HCT116 (cell line): ENCODE data around the gene RAI14. TPM values are rescaled to one million over a fixed set of nuclear protein-coding genes. Genes with fewer than 3 reads are reported as not detected.

Experiments
- ATAC-seq: fragments of 200-7000 bp; cut with Tn5 transposase; 2 replicates; pipeline ENCODE4 v1.9.1; 2020; ENCODE audit warnings: mild to moderate bottlenecking, moderate library complexity
- BruUV-seq: library from RNA; stranded (reverse); fragments of 400-500 nt; replicated peaks from 2 replicates; lab custom pipeline; 2021; lab: Mats Ljungman, UMichigan
- CTCF ChIA-PET: fragments of 300-600 bp; sonication (Branson Sonifier 250); formaldehyde crosslinking; loops from one replicate; lab custom pipeline; 2021; ENCODE audit warnings: antibody characterized with exemption; lab: Charles Lee
- POLR2A ChIA-PET: fragments of 300-600, 350-600 bp; sonication (Branson Sonifier 250); formaldehyde crosslinking; loops from one replicate; lab custom pipeline; 2021; ENCODE audit warnings: antibody characterized with exemption; lab: Charles Lee
- RAD21 ChIA-PET, 2 experiments: fragments of 300-600 bp; sonication (Branson Sonifier 250); formaldehyde crosslinking; loops; one replicate each; lab custom pipeline; 2023; ENCODE audit warnings: low total read pairs in 2 of 2; ENCODE audit not compliant: uncharacterized antibody in 2 of 2, unreplicated experiment in 2 of 2, low non-redundant PET in 1 of 2; lab: Charles Lee
- DNase-seq: peaks from one replicate; pipeline ENCODE4 v3.0.0-alpha.2; 2010; ENCODE audit warnings: low read depth, low spot score
- H2AFZ ChIP-seq: fragments of 200-600 bp; shearing (Covaris generic), sonication (generic); 2 replicates; pipeline ENCODE4 v1.6.1; 2017; ENCODE audit warnings: low read depth, mixed run types, mixed read lengths, antibody characterized with exemption, low read length; ENCODE audit not compliant: poor library complexity, severe bottlenecking
- H3K27ac ChIP-seq: 2 replicates; pipeline ENCODE4 v1.5.1; 2012; ENCODE audit warnings: low read depth, low read length
- H3K27me3 ChIP-seq: fragments of 200-600 bp; sonication (generic); 2 replicates; pipeline ENCODE4 v1.6.1; 2016; ENCODE audit warnings: mixed run types, low read length, mixed read lengths; ENCODE audit not compliant: insufficient read depth
- H3K36me3 ChIP-seq, 2 experiments: fragments of 200-500 bp in 1 of 2; fragments of 200-600 bp in 1 of 2; sonication (Bioruptor generic) in 1 of 2; sonication (generic) in 1 of 2; 2 replicates each; pipeline versions ENCODE4 v1.5.1 to v1.6.1; 2014 to 2016; ENCODE audit warnings: low read length in 2 of 2, inconsistent platforms in 1 of 2, mixed read lengths in 1 of 2, mixed run types in 1 of 2; ENCODE audit not compliant: insufficient read depth in 2 of 2, control insufficient read depth in 1 of 2
- H3K4me1 ChIP-seq, 2 experiments: fragments of 200-600 bp in 1 of 2; sonication (generic) in 1 of 2; 2 replicates each; pipeline versions ENCODE4 v1.5.1 to v1.6.1; 2012 to 2017; ENCODE audit warnings: low read length in 2 of 2, inconsistent platforms in 1 of 2, mild to moderate bottlenecking in 1 of 2, mixed read lengths in 1 of 2, mixed run types in 1 of 2, moderate library complexity in 1 of 2; ENCODE audit not compliant: insufficient read depth in 2 of 2, control insufficient read depth in 1 of 2
- H3K4me2 ChIP-seq: fragments of 200-600 bp; sonication (generic); 2 replicates; pipeline ENCODE4 v1.6.1; 2017; ENCODE audit warnings: mixed run types, low read length, mixed read lengths
- H3K4me3 ChIP-seq, 2 experiments: fragments of 200-600 bp in 1 of 2; sonication (generic) in 1 of 2; replicated peaks in 1 of 2; 2 replicates each; pipeline ENCODE4 v1.5.1; 2011 to 2016; ENCODE audit warnings: low read length in 2 of 2, control low read depth in 1 of 2, low read depth in 1 of 2, mild to moderate bottlenecking in 1 of 2, mixed read lengths in 1 of 2, mixed run types in 1 of 2
- H3K79me2 ChIP-seq: fragments of 200-600 bp; sonication (generic); 2 replicates; pipeline ENCODE4 v1.6.1; 2017; ENCODE audit warnings: mild to moderate bottlenecking, mixed run types, low read length, moderate library complexity, mixed read lengths; ENCODE audit not compliant: insufficient read depth
- H3K9ac ChIP-seq: fragments of 200-600 bp; sonication (generic); 2 replicates; pipeline ENCODE4 v1.6.1; 2016; ENCODE audit warnings: low read length, mixed read lengths
- H3K9me2 ChIP-seq: fragments of 200-600 bp; sonication (generic), shearing (Covaris generic); 2 replicates; pipeline ENCODE4 v1.6.1; 2017; ENCODE audit warnings: mixed run types, mild to moderate bottlenecking, moderate library complexity; ENCODE audit not compliant: insufficient read depth
- H3K9me3 ChIP-seq, 2 experiments: fragments of 200-500 bp in 1 of 2; fragments of 200-600 bp in 1 of 2; sonication (Bioruptor generic) in 1 of 2; sonication (generic) in 1 of 2; 2 replicates each; pipeline ENCODE4 v1.6.1; 2014 to 2017; ENCODE audit warnings: low read length in 2 of 2, mixed read lengths in 2 of 2, inconsistent platforms in 1 of 2, low read depth in 1 of 2, mild to moderate bottlenecking in 1 of 2, mixed run types in 1 of 2, moderate library complexity in 1 of 2; ENCODE audit not compliant: control insufficient read depth in 1 of 2, insufficient read depth in 1 of 2
- H4K20me1 ChIP-seq: fragments of 200-600 bp; sonication (generic), shearing (Covaris generic); 2 replicates; pipeline ENCODE4 v1.6.1; 2017; ENCODE audit warnings: mixed run types, mild to moderate bottlenecking, moderate library complexity; ENCODE audit not compliant: insufficient read depth
- ATF3 ChIP-seq: IDR thresholded peaks from 2 replicates; pipeline ENCODE4 v1.6.1; 2012
- CBX3 ChIP-seq: IDR thresholded peaks from 2 replicates; pipeline ENCODE4 v1.6.1; 2012; ENCODE audit warnings: low read depth
- CEBPB ChIP-seq: IDR thresholded peaks from 2 replicates; pipeline ENCODE4 v1.6.1; 2012; ENCODE audit warnings: low read depth
- EGR1 ChIP-seq: IDR thresholded peaks from 2 replicates; pipeline ENCODE4 v1.6.1; 2012; ENCODE audit warnings: low read depth
- EZH2phosphoT487 ChIP-seq: fragments of 200-600 bp; IDR thresholded peaks from 2 replicates; pipeline ENCODE4 v1.6.1; 2018; ENCODE audit warnings: antibody characterized with exemption, borderline replicate concordance
- FOSL1 ChIP-seq: IDR thresholded peaks from 2 replicates; pipeline ENCODE4 v1.6.1; 2012; ENCODE audit warnings: low read depth
- JUND ChIP-seq: IDR thresholded peaks from 2 replicates; pipeline ENCODE4 v1.6.1; 2012
- MAX ChIP-seq: IDR thresholded peaks from 2 replicates; pipeline ENCODE4 v1.6.1; 2012
- POLR2A ChIP-seq: IDR thresholded peaks from 2 replicates; pipeline ENCODE4 v1.7.0; 2011; ENCODE audit warnings: borderline replicate concordance; ENCODE audit not compliant: insufficient read depth, insufficient read length; ENCODE audit errors: extremely low read depth
- POLR2AphosphoS5 ChIP-seq: IDR thresholded peaks from 2 replicates; pipeline ENCODE4 v1.6.1; 2011; ENCODE audit warnings: mild to moderate bottlenecking, low read depth, low read length, moderate library complexity
- REST ChIP-seq: IDR thresholded peaks from 2 replicates; pipeline ENCODE4 v1.6.1; 2012; ENCODE audit warnings: low read depth
- SIN3A ChIP-seq: IDR thresholded peaks from 2 replicates; pipeline ENCODE4 v1.6.1; 2012; ENCODE audit warnings: low read depth
- SRF ChIP-seq: IDR thresholded peaks from 2 replicates; pipeline ENCODE4 v1.6.1; 2012; ENCODE audit warnings: low read depth
- TCF7L2 ChIP-seq: IDR thresholded peaks from 2 replicates; pipeline ENCODE4 v1.7.0; 2011; ENCODE audit warnings: borderline replicate concordance, inconsistent platforms; ENCODE audit not compliant: insufficient read depth, insufficient read length; ENCODE audit errors: extremely low read depth
- YY1 ChIP-seq: IDR thresholded peaks from 2 replicates; pipeline ENCODE4 v1.6.1; 2011; ENCODE audit warnings: low read length, low read depth, moderate library complexity, mild to moderate bottlenecking; ENCODE audit not compliant: insufficient replicate concordance; ENCODE audit errors: extremely low read depth
- ZBTB33 ChIP-seq: IDR thresholded peaks from 2 replicates; pipeline ENCODE4 v1.6.1; 2011; ENCODE audit warnings: mild to moderate bottlenecking, low read length, moderate library complexity; ENCODE audit not compliant: insufficient replicate concordance; ENCODE audit errors: extremely low read depth
- ZFX ChIP-seq: fragments of 450-650 bp; IDR thresholded peaks from 2 replicates; pipeline ENCODE4 v1.6.1; 2017
- intact Hi-C: fragments of 100-400 bp; cut with micrococcal nuclease; formaldehyde crosslinking; loops from 2 replicates; pipeline ENCODE4 v1.10.0; 2022
- total RNA-seq: library from RNA; stranded (reverse); gene quantifications from one replicate; pipeline ENCODE4 v1.2.1, GENCODE V29; 2021; ENCODE audit not compliant: unreplicated experiment

Gene RAI14
- total RNA-seq, 1 experiment from 2014 or later: 47.9 TPM

GRCh38 chr5:34610546-34610945 lies 45.6 kb upstream of the RAI14 start (continued):
- TF ChIP-seq MAX (no peak), EZH2phosphoT487 (no peak)

GRCh38 chr5:34611464-34612415 lies 44.4 kb upstream of the RAI14 start:
- no peaks in the 10 kb centered on the region for H3K9me2 ChIP-seq
- intact Hi-C loops: no loop called here

More at GRCh38 chr5:34611464-34612415, 44.4 kb upstream of the RAI14 start:
- H3K4me3 ChIP-seq: no peak overlapping the region
- ChIA-PET CTCF (no interaction called here), POLR2A (interaction anchor here (0.6 to 1.2 kb wide), 2 partner anchors 13 to 56 kb away, joined by 3 read pairs; no protein-coding TSS in a partner anchor), RAD21 (no interaction called here)
- peak overlapping the region; percentile 17 for H2AFZ ChIP-seq
- peaks cover 20 to 28% of the 10 kb centered on the region in 2 experiments for H3K4me1 ChIP-seq
- H4K20me1 ChIP-seq: no peaks in the 10 kb centered on the region
- H3K9me3 ChIP-seq: no peaks in the 10 kb centered on the region
- H3K27ac ChIP-seq: no peak overlapping the region
- no peaks in the 10 kb centered on the region for H3K79me2 ChIP-seq
- H3K27me3 ChIP-seq: no peaks in the 10 kb centered on the region
- H3K4me2 ChIP-seq: no peak overlapping the region
- no peak for TF ChIP-seq EZH2phosphoT487
- no peak for TF ChIP-seq EGR1
- TF ChIP-seq ZBTB33: no peak
- no peak for TF ChIP-seq CBX3
- no peak for TF ChIP-seq YY1
- no peak for TF ChIP-seq SRF
- TF ChIP-seq FOSL1: no peak
- no peak for TF ChIP-seq REST
- no peak for TF ChIP-seq CEBPB
- TF ChIP-seq JUND: no peak
- no peak for TF ChIP-seq TCF7L2
- no peak for TF ChIP-seq SIN3A
- TF ChIP-seq POLR2AphosphoS5: no peak
- no peak for TF ChIP-seq ZFX
- no peak for TF ChIP-seq POLR2A
- no peak for TF ChIP-seq ATF3
- TF ChIP-seq, all 23 proteins: peak for 0
- BruUV-seq: no TSS peak
- no peaks in the 10 kb centered on the region for H3K36me3 ChIP-seq
- DNase-seq: no peak
- no peak for ATAC-seq
- no peak overlapping the region for H3K9ac ChIP-seq
